WI38 (cell line): ENCODE results near the gene SNU13.
"Not testable (repeated sequence)": the region's sequence is repeated elsewhere in the genome, so short reads cannot be mapped to it uniquely, and the experiment has no call there.

Experiments used
- H3K4me3 ChIP-seq: 2 replicates; pipeline ENCODE4 v1.5.1; 2011; ENCODE audit warnings: low read depth, mild to moderate bottlenecking, control low read depth, low read length
- TF ChIP-seq, protein P1 (sequence below): IDR thresholded peaks from 2 replicates; pipeline ENCODE4 v1.5.1; 2012; ENCODE audit warnings: low read depth, mild to moderate bottlenecking, control low read depth, low read length

Gene SNU13

GRCh38 chr22:41676134-41676533, 12.5 kb downstream of the SNU13 start:
- TF ChIP-seq, protein P1, sequence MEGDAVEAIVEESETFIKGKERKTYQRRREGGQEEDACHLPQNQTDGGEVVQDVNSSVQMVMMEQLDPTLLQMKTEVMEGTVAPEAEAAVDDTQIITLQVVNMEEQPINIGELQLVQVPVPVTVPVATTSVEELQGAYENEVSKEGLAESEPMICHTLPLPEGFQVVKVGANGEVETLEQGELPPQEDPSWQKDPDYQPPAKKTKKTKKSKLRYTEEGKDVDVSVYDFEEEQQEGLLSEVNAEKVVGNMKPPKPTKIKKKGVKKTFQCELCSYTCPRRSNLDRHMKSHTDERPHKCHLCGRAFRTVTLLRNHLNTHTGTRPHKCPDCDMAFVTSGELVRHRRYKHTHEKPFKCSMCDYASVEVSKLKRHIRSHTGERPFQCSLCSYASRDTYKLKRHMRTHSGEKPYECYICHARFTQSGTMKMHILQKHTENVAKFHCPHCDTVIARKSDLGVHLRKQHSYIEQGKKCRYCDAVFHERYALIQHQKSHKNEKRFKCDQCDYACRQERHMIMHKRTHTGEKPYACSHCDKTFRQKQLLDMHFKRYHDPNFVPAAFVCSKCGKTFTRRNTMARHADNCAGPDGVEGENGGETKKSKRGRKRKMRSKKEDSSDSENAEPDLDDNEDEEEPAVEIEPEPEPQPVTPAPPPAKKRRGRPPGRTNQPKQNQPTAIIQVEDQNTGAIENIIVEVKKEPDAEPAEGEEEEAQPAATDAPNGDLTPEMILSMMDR, result no peak

GRCh38 chr22:41674846-41675340, 13.8 kb downstream of the SNU13 start:
- H3K4me3 ChIP-seq, result no peak overlapping the region
- TF ChIP-seq, protein P1, result no peak

More at GRCh38 chr22:41676134-41676533, 12.5 kb downstream of the SNU13 start:
- no peak overlapping the region for H3K4me3 ChIP-seq

- TF ChIP-seq, protein P1, result no peak
- no peak overlapping the region for H3K4me3 ChIP-seq
These were observed 15.7 kb downstream of the SNU13 start for GRCh38 chr22:41672780-41673509.

DNA sequence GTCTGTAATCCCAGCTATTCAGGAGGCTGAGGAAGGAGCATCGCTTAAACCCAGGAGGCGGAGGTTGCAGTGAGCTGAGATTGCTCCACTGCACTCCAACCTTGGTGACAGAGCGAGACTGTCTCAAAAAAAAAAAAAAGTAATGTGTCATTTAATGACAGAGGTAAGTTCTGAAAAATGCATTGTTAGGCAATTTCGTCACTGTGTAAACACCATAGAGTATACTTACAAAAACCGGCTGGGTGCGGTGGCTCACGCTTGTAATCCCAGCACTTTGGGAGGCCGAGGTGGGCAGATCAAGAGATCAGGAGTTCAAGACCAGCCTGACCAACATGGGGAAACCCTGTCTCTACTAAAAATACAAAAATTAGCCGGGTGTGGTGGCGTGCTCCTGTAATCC, 16.6 kb downstream of the SNU13 start:
- H3K4me3 ChIP-seq, result not testable (repeated sequence)

DNA sequence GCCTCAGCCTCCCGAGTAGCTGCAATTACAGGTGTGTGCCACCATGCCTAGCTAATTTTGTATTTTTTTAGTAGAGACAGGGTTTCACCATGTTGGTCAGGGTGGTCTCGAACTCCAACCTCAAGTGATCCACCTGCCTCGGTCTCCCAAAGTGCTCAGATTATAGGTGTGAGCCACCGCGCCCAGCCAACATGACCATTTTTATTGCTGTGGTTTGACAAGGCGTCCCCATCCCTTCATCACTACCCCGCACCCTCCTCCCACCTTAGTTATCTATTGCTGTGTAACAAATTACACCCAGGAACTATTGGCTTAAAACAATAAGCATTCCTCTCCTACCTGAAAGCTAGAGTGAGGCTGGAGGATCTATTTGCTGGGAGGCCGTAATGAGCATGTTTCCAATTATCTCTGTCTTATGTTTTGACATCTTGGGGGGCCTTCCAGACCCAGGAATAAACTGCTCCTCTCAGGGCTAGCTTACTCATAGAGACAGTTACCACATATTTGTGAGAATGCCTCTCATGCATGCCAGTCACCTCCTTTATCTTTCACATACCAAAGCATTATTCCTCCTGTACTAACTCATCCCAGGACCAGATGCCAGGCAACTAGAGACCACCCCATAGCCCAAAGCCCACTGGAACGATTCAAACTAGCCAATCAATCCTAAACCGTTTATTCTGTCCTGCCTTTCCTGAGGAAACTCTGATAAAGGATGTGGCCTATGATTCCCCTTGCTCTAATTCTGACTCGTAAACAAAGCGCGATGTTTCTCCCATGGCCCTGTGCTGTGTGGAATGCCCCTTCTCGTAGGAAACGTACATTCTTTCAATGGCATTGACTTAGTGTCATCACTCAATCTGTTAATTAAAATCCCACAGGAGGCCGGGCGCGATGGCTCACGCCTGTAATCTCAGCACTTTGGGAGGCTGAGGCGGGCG, 19.4 kb downstream of the SNU13 start:
- TF ChIP-seq, protein P1, result no peak
- no peak overlapping the region for H3K4me3 ChIP-seq

DNA sequence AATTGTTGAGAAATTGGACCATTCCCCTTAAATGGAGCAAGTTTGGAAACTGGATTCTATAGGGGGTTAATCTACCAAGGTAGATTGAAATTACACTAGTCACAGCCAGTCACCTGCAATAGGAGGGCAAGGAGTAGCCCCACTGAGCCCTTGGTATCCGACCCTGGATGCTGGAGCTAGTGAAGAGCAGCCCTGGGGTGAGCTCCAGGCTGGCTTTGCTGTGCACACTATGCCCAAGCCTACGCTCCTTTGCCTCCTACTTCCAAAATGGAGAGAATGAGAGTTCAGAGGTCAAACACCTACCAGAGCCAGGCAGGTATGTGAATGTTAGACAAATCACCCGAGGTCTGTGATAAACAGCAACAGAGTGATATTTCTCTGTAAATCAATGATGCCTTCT, 23.7 kb downstream of the SNU13 start:
- TF ChIP-seq, protein P1, result no peak
- H3K4me3 ChIP-seq, result no peak overlapping the region

GRCh38 chr22:41664490-41664889, 24.2 kb downstream of the SNU13 start:
- no peak overlapping the region for H3K4me3 ChIP-seq
- TF ChIP-seq, protein P1, result no peak

DNA sequence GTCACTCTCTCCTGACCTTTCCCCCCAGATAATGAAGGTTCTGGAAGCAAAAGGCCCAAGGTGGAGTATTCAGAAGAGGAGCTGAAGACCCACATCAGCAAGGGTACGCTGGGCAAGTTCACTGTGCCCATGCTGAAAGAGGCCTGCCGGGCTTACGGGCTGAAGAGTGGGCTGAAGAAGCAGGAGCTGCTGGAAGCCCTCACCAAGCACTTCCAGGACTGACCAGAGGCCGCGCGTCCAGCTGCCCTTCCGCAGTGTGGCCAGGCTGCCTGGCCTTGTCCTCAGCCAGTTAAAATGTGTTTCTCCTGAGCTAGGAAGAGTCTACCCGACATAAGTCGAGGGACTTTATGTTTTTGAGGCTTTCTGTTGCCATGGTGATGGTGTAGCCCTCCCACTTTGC, 25.1 kb downstream of the SNU13 start:
- not testable (repeated sequence) for H3K4me3 ChIP-seq
